UCSD-AML1 (cell line): ENCODE results near the gene SH3D21.

ENCODE experiments used
- DNase-seq: peaks from one replicate; lab custom pipeline; 2025; ENCODE audit not compliant: unreplicated experiment; lab: John Stamatoyannopoulos, UW

The SH3D21 gene

DNA sequence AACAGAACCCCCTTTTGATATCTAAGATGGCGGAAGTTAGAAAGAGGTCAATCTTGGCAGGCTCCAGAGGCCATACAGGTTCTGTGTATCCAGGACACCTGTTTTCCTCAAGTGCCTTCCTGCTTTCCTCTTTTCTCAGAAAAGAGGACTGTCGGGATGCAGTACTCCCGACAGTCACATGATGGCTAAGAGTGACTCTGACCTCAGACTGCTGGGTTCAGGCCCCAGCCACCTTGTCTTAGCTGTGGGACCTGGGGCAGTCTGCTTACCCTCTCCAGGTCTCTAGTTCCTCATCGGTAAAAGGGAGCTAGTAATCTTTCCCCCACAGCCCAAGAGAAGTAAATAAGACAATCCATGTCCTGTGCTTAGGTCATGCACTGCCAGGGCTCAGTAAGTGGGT lies 49.6 kb downstream of the SH3D21 start:
- DNase-seq: no peak

GRCh38 chr1:36358514-36359084 lies 52.4 kb downstream of the SH3D21 start:
- no peak for DNase-seq

DNA sequence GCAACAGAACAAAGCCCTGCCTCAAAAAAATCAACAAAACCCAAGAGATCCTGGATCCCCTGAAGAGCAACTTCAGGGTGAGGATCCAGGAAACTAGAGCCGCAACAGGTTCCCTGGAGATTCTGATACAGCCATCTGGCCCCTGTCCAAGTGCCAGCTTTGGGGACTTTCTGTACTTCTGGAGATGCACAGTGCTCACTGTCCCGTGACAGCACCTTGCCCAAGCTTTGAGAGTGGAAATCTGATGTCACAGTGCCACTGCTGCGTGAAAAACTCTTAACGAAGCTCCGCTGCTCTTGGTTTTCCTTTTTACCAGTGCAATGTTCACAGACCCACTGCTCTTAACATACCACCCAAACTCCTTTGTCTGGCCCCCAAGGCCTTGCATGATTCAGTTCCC lies 53.2 kb downstream of the SH3D21 start:
- DNase-seq: no peak

- no peak for DNase-seq
These were observed 53.9 kb downstream of the SH3D21 start for GRCh38 chr1:36359911-36360550.

DNA sequence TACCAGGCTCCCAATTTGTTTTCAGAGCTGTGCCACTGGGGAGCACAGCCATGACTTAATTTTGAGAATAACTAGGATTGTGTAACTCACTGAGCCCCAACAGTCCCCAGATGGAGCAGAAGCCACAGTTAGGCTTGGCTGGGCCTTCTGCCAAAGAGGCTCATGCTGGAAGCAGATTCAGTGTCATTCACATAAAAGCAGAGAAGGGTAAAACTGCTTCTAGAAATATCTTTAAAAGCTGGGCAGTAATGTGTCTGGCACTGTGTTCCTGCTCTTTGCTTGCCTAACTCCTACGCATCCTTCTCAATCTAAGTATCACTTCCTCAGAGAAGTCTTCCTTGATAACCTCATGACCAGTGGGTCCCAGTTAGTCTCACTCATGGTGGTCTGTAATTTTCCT lies 59.2 kb downstream of the SH3D21 start:
- no peak for DNase-seq

DNA sequence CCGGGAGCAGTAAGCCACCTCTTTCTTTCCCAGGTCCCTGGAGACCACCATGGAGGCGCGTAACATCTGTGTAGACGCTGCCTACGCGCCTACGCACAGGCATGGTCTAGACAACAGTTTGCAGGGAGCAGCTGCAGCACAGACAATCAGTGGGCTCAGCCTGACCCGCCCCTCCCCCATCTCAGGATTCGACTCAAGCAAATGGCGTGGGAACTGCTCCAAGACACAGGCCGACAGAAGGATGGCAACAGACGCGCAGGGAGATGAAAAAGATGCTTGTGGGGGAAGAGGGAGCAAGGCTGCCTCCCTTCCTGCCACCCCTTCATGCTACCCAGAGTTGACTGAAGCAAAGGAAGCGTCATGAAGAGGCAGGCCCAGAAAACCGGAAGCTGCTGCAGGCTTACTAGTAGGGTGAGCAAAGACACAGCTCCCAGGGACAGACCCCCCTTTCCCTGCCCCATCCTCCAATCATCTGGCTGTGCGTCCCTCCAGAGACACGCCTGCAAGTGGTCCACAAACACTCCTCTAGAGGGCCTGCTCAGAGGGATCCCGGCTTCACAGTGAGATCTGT lies 60.0 kb downstream of the SH3D21 start:
- peak; percentile 55 for DNase-seq

DNA sequence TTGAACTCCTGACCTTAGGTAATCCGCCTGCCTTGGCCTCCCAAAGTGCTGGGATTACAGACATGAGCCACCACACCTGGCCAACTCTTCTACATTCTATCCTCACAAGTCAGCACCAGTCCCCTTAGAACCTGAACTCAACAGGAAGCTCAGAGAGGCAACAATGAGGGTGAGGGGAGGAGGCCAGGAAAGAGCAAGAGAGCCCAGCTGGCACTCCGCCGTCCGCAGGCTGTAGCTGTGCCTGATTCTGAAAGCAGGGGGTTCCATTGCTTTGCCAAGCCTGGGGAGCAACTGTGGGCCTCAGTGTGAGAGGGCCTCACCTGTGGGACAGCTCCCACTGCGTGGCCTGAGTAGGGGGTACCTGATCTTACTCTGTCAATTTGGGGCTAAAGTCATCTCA lies 60.9 kb downstream of the SH3D21 start:
- no peak for DNase-seq

DNA sequence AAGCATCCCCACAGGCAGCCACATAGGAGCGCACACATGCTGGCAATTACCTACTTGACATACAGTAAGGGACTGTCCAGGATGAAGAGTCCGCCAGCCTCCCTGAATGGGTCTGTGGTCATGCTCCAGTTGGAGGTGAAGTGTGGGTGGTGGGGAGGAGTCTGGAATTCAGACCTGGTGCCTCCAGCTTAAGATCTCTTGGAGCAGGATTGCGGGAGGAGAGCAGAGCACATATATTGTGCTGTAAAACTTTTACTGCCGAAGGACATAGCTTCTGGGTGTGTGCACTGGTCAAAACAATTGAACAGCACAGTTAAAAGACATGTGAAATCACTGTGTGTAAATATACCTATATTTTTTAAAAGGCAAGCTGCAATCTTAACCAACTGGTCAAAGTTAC lies 61.6 kb downstream of the SH3D21 start:
- DNase-seq: no peak

DNA sequence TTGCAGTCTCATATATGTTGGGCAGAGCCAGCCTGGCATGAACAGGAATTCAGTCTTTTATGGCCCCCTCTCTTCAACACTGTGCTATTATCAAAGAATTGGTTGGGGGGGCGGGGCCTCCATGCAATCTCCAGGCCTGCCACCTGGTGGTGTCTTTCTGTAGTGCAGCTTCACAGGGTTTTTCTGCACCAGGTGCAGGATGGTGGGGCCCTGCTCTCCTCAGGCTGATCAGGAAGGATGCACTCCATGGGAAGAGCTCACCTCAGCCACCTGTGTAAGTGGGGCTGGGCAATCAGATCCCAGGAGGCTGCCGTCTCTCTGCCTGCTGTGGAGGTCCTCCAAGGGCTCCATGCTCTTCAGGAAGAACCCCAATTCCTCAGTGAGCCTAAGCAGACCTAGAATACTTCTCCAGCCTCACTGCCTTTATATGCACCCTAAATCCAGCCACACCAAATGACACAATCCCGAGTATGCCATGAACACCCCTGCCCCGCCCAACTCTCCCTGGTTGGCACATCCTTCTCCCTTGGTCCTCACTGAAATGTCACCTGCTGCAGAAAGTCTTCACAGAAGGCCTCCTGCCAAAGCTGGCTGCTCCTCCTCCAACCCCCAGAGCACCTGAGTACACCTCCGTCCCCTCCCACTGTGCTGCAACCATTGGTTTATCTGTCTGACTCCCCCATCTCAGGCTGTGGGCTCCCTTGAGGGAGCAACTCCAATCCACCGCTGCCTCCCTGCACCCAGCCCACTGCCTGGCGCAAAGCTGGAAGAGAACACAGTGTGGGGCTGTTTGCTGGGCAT lies 63.1 kb downstream of the SH3D21 start:
- peak; percentile 71 for DNase-seq
